Measurements from ENCODE around the gene SMURF1. TPM values are rescaled to one million over a fixed set of nuclear protein-coding genes. Genes with fewer than 3 reads are reported as not detected.

The SMURF1 gene
- total and polyA plus RNA-seq, 2 of the 8 experiments (the other 6 are each of a cell fraction or from before 2014, with no cell fraction given) = 9.6 to 24.5 TPM

GRCh38 chr7:99190359-99191009 is 46.6 kb upstream of the SMURF1 start (continued):
- TF ChIP-seq, protein P1, sequence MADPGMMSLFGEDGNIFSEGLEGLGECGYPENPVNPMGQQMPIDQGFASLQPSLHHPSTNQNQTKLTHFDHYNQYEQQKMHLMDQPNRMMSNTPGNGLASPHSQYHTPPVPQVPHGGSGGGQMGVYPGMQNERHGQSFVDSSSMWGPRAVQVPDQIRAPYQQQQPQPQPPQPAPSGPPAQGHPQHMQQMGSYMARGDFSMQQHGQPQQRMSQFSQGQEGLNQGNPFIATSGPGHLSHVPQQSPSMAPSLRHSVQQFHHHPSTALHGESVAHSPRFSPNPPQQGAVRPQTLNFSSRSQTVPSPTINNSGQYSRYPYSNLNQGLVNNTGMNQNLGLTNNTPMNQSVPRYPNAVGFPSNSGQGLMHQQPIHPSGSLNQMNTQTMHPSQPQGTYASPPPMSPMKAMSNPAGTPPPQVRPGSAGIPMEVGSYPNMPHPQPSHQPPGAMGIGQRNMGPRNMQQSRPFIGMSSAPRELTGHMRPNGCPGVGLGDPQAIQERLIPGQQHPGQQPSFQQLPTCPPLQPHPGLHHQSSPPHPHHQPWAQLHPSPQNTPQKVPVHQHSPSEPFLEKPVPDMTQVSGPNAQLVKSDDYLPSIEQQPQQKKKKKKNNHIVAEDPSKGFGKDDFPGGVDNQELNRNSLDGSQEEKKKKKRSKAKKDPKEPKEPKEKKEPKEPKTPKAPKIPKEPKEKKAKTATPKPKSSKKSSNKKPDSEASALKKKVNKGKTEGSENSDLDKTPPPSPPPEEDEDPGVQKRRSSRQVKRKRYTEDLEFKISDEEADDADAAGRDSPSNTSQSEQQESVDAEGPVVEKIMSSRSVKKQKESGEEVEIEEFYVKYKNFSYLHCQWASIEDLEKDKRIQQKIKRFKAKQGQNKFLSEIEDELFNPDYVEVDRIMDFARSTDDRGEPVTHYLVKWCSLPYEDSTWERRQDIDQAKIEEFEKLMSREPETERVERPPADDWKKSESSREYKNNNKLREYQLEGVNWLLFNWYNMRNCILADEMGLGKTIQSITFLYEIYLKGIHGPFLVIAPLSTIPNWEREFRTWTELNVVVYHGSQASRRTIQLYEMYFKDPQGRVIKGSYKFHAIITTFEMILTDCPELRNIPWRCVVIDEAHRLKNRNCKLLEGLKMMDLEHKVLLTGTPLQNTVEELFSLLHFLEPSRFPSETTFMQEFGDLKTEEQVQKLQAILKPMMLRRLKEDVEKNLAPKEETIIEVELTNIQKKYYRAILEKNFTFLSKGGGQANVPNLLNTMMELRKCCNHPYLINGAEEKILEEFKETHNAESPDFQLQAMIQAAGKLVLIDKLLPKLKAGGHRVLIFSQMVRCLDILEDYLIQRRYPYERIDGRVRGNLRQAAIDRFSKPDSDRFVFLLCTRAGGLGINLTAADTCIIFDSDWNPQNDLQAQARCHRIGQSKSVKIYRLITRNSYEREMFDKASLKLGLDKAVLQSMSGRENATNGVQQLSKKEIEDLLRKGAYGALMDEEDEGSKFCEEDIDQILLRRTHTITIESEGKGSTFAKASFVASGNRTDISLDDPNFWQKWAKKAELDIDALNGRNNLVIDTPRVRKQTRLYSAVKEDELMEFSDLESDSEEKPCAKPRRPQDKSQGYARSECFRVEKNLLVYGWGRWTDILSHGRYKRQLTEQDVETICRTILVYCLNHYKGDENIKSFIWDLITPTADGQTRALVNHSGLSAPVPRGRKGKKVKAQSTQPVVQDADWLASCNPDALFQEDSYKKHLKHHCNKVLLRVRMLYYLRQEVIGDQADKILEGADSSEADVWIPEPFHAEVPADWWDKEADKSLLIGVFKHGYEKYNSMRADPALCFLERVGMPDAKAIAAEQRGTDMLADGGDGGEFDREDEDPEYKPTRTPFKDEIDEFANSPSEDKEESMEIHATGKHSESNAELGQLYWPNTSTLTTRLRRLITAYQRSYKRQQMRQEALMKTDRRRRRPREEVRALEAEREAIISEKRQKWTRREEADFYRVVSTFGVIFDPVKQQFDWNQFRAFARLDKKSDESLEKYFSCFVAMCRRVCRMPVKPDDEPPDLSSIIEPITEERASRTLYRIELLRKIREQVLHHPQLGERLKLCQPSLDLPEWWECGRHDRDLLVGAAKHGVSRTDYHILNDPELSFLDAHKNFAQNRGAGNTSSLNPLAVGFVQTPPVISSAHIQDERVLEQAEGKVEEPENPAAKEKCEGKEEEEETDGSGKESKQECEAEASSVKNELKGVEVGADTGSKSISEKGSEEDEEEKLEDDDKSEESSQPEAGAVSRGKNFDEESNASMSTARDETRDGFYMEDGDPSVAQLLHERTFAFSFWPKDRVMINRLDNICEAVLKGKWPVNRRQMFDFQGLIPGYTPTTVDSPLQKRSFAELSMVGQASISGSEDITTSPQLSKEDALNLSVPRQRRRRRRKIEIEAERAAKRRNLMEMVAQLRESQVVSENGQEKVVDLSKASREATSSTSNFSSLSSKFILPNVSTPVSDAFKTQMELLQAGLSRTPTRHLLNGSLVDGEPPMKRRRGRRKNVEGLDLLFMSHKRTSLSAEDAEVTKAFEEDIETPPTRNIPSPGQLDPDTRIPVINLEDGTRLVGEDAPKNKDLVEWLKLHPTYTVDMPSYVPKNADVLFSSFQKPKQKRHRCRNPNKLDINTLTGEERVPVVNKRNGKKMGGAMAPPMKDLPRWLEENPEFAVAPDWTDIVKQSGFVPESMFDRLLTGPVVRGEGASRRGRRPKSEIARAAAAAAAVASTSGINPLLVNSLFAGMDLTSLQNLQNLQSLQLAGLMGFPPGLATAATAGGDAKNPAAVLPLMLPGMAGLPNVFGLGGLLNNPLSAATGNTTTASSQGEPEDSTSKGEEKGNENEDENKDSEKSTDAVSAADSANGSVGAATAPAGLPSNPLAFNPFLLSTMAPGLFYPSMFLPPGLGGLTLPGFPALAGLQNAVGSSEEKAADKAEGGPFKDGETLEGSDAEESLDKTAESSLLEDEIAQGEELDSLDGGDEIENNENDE (IDR thresholded peaks at IDR 0.05; ENCODE audit: insufficient replicate concordance, low read length) = no peak
- TF ChIP-seq EP300 (IDR thresholded peaks at IDR 0.05; ENCODE audit: borderline replicate concordance in 1 of 2, low read depth in 2 of 2, low read length in 2 of 2) (no peak), EGR1 (IDR thresholded peaks at IDR 0.05; ENCODE audit: borderline replicate concordance, low read depth, low read length) (no peak), GABPA (IDR thresholded peaks at IDR 0.05; ENCODE audit: borderline replicate concordance, insufficient read depth, low read length) (no peak), SIRT6 (IDR thresholded peaks at IDR 0.05; ENCODE audit: low read length) (no peak), KDM4A (IDR thresholded peaks at IDR 0.05; ENCODE audit: low read depth, low read length, severe bottlenecking) (no peak), ASH2L (IDR thresholded peaks at IDR 0.05; ENCODE audit: low read length) (no peak), KDM1A (IDR thresholded peaks at IDR 0.05; ENCODE audit: borderline replicate concordance, low read length) (no peak), HDAC2 (IDR thresholded peaks at IDR 0.05; ENCODE audit: borderline replicate concordance in 1 of 2, low read depth in 2 of 2, low read length in 2 of 2) (no peak), YY1 (IDR thresholded peaks at IDR 0.05; ENCODE audit: low read depth, low read length) (no peak), SIX5 (IDR thresholded peaks at IDR 0.05; ENCODE audit: low read depth, low read length) (no peak)

Measured in H1 (cell line).